Psoas muscle (tissue), 8 donors: ENCODE data around the gene WRAP73. TPM values are rescaled to one million over a fixed set of nuclear protein-coding genes. Genes with fewer than 3 reads are reported as not detected.

Experiments
- ATAC-seq, 4 donors: fragments of 200-7000 bp; cut with Tn5 transposase; one replicate each; pipeline ENCODE4 v1.9.1; 2020; ENCODE audit warnings: moderate library complexity in 3 of 4, mild to moderate bottlenecking in 2 of 4
- DNase-seq, 2 donors: peaks; one replicate each; pipeline ENCODE4 v3.0.0-alpha.2; 2020
- H3K27ac ChIP-seq: fragments of 200-600 bp; one replicate; pipeline ENCODE4 v1.8.0; 2022
- H3K27me3 ChIP-seq, 3 donors: fragments of 200-600 bp in 1 of 3; one replicate each; pipeline versions ENCODE4 v1.6.1 to v1.8.0; 2013 to 2022; ENCODE audit warnings: low read length in 2 of 3, mild to moderate bottlenecking in 2 of 3, moderate library complexity in 1 of 3; ENCODE audit not compliant: insufficient read depth in 3 of 3
- H3K36me3 ChIP-seq, 2 donors: fragments of 200-600 bp in 1 of 2; one replicate each; pipeline versions ENCODE4 v1.6.1 to v1.8.0; 2013 to 2022; ENCODE audit warnings: low read depth in 1 of 2, mild to moderate bottlenecking in 1 of 2, moderate library complexity in 1 of 2; ENCODE audit not compliant: insufficient read depth in 1 of 2
- H3K4me1 ChIP-seq: fragments of 200-600 bp; one replicate; pipeline ENCODE4 v1.8.0; 2022
- H3K4me3 ChIP-seq: fragments of 200-600 bp; one replicate; pipeline ENCODE4 v1.8.0; 2022; ENCODE audit warnings: mild to moderate bottlenecking
- H3K9me3 ChIP-seq: fragments of 200-600 bp; one replicate; pipeline ENCODE4 v1.8.0; 2022
- WGBS, 3 donors: extraction: QIAGEN DNeasy Blood & Tissue Kit; methylation state at CpG; one replicate each; pipeline versions ENCODE4 v1.1.6 to v1.1.7; 2013; 5-methylcytosine and 5-hydroxymethylcytosine counted together
- intact Hi-C, 2 donors: fragments of 100-400 bp; cut with DNase I; formaldehyde crosslinking; loops; one replicate each; pipeline versions ENCODE4 v1.11.0 to v1.14.2; 2022
- polyA plus RNA-seq, 3 donors: library from polyadenylated mRNA; stranded (reverse); fragments of 200-250 nt; gene quantifications; one replicate each; pipeline ENCODE4 v1.2.3, GENCODE V29; 2013
- total RNA-seq, 4 donors: library from RNA; stranded (reverse); fragmentation: NEBNext Ultra II Directional in 2 of 4; extraction: Animal tissue kit (Norgen Biotek cat#: 25700) in 2 of 4; gene quantifications; one replicate each; pipeline versions ENCODE4 v1.2.1 to v1.2.4, GENCODE V29; 2021 to 2023
- TF ChIP-seq, protein P1 (sequence below): fragments of 200-600 bp; IDR thresholded peaks from one replicate; pipeline ENCODE4 v1.8.0; 2022; ENCODE audit warnings: antibody characterized with exemption
- donor health status: healthy with polysubstance abuse.
- donor health status: DM: no; HTN: no; CAD: no; lungs with moderate emphysema.
- donor health status: Bipolar disorder and iron deficiency.
- donor health status: healthy.
- donor health status: DM: yes; HTN: yes; CAD: no.
- donor health status: DM: no; HTN: no; CAD: no.
- donor health status: DM: no; HTN: no; CAD: no.
- donor health status: DM: yes; HTN: yes; CAD: no.

WRAP73 gene
- total and polyA plus RNA-seq, 7 donors = 10.8 to 21.8 (median 12.6) TPM

DNA sequence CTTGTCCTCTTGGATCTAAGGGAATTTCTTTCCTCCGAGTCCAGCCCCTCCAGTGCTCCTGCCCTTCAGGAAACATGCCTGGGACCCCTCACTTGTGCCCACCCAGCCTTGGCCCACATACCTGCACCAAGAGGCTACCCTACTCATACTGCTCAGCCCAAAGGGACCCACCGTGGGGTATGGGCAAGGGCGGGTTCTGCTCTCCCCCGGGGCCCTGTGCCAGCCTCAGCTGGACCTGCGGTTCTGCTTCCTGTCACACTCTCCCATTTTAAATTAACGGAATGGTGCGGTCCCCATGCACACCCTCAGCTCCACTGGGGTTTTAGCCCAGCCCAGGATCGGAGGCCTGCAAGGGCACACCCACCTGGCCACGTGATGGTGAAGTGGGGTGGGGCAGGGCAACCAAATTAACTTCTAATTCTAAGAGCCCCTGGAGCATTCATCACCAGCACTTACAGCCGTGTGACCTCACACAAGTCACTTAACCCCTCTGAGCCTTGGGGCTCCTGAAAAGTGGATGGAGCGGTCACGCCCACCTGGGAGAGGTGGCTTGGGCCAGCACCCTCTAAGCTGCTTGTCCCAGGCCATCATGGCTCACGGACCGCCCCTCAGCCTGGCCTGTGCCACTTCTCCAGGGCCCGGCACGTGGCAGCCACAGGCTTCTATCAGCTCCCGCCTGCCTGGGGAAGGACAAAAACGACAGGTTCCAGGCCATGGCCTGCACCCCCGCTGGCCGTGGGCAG lies 30.8 kb upstream of the WRAP73 start:
- 71 to 79% (median 78%) methylated on average over 20 of the region's 20 CpGs for WGBS, 3 donors
- Histone ChIP-seq H3K36me3 (no peaks in the 10 kb centered on the region), H3K27ac (no peak overlapping the region), H3K4me3 (no peak overlapping the region), H3K4me1 (no peaks in the 10 kb centered on the region), H3K27me3 (peaks cover 0 to 2% (median 0%) of the 10 kb centered on the region in 3 donors), H3K9me3 (no peaks in the 10 kb centered on the region)
- intact Hi-C loops = no loop called here
- TF ChIP-seq, protein P1, sequence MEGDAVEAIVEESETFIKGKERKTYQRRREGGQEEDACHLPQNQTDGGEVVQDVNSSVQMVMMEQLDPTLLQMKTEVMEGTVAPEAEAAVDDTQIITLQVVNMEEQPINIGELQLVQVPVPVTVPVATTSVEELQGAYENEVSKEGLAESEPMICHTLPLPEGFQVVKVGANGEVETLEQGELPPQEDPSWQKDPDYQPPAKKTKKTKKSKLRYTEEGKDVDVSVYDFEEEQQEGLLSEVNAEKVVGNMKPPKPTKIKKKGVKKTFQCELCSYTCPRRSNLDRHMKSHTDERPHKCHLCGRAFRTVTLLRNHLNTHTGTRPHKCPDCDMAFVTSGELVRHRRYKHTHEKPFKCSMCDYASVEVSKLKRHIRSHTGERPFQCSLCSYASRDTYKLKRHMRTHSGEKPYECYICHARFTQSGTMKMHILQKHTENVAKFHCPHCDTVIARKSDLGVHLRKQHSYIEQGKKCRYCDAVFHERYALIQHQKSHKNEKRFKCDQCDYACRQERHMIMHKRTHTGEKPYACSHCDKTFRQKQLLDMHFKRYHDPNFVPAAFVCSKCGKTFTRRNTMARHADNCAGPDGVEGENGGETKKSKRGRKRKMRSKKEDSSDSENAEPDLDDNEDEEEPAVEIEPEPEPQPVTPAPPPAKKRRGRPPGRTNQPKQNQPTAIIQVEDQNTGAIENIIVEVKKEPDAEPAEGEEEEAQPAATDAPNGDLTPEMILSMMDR = no peak
- ATAC-seq (no peak), DNase-seq (no peak)

DNA sequence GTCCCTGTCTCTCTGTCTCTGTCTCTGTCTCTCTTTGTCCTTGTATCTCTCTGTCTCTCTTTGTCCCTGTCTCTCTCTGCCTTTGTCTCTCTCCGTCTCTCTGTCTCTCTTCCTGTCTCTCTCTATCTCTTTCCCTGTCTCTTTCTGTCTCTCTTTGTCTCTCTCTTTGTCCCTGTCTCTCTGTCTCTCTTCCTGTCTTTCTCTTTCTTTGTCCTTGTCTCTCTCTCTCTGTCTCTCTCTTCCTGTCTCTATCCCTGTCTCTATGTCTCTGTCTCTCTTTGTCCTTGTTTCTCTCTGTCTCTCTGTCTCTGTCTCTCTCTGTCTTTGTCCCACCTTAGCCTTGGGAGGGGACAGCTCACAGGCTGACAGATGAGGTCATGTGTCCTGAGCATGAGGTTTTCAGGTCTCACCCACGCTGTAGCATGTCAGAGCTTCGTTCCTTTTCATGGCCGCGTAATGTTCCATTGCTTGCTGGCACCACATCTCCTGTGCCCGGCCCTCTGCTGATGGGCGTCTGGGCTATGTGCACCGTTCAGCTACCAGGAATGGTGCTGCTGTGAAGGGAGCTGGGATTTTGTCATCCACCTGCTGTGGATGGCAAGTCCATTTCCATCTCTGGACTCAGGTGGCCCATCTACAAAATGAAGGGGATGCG lies 30.0 kb upstream of the WRAP73 start:
- H3K4me1 ChIP-seq = no peaks in the 10 kb centered on the region
- intact Hi-C loops = no loop called here
- H3K27ac ChIP-seq = no peak overlapping the region
- H3K27me3 ChIP-seq = peaks cover 0 to 2% (median 0%) of the 10 kb centered on the region in 3 donors
- ATAC-seq (no peak), DNase-seq (no peak)
- H3K36me3 ChIP-seq = no peaks in the 10 kb centered on the region
- TF ChIP-seq, protein P1 = no peak
- no peaks in the 10 kb centered on the region for H3K9me3 ChIP-seq
- H3K4me3 ChIP-seq = no peak overlapping the region
- WGBS, 3 donors = 94 to 95% (median 94%) methylated on average over 9 of the region's 9 CpGs

DNA sequence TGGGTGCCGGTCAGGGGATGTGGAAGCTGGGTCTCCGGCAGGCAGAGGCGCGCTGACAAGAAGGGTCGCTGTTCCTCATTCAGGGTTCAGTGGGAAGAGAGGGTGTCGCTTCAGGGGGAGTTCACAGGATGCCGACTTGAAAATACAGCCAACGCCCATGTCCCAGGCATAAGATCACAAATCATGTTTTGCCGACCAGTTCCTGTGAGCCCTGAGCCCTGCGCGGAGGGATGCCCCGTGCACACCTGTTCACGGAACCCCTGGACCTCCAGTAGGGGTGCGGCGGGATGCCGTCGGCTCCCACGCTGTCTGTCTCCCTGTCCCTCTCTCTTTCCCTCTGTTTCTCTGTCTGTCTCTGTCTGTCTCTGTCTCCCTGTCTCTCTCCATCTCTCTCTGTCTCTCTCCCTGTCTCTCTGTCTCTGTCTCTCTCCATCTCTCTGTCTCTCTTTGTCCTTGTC lies 29.2 kb upstream of the WRAP73 start:
- 62 to 83% (median 77%) methylated on average over 18 of the region's 18 CpGs for WGBS, 3 donors
- Histone ChIP-seq H3K9me3 (no peaks in the 10 kb centered on the region), H3K36me3 (no peaks in the 10 kb centered on the region), H3K4me3 (no peak overlapping the region), H3K27ac (no peak overlapping the region), H3K27me3 (peaks cover 0 to 5% (median 2%) of the 10 kb centered on the region in 3 donors), H3K4me1 (no peaks in the 10 kb centered on the region)
- DNase-seq (peak in 1 of 2 donors; percentile 8), ATAC-seq (no peak)
- TF ChIP-seq, protein P1 = no peak
- intact Hi-C loops = no loop called here

DNA sequence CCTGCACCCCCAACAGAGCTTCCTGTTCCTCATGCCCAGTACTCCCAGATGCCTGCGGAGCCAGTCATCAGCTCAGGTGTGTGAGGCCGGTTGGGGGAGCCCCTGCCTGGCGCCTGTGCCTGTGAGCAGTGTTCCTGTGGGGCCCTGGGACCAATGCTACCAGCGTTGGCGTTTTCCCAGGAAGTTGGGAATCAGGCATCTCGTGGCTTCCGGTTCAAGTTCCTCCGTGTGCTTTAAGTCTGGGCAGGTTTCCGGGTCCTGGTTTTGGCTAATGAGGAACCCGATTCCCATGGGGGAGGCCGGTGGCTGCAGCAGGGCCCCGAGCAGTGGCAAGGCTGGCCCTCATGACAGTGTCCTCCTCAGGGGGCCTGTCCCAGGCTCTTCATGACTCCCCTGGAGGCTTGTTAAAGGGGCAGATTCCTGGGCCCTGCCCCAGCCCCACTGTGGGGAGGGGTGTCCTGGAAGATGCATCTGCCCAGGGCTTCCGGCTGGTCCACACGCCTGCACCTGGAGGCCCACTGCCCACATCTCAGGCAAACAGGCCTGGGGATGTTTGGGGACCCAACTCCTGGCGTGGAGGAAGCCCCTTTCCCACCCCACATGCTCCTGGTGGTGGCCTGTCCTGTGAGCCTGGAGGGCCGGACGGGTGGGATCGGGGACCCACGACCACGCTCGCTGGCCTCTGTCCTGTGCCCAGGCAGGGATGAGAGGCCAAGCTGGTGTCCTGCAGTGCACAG lies 28.6 kb upstream of the WRAP73 start:
- H3K27ac ChIP-seq = no peak overlapping the region
- no peaks in the 10 kb centered on the region for H3K36me3 ChIP-seq
- DNase-seq (peak in 1 of 2 donors; percentile 10), ATAC-seq (no peak)
- 67 to 74% (median 74%) methylated on average over 17 to 21 of the region's 21 CpGs for WGBS, 3 donors
- H3K9me3 ChIP-seq = no peaks in the 10 kb centered on the region
- H3K4me1 ChIP-seq = no peaks in the 10 kb centered on the region
- intact Hi-C loops = no loop called here
- TF ChIP-seq, protein P1 = no peak
- peaks cover 0 to 11% (median 2%) of the 10 kb centered on the region in 3 donors for H3K27me3 ChIP-seq
- H3K4me3 ChIP-seq = no peak overlapping the region
